ENCODE data around the gene NT5DC3.

- TF ChIP-seq POLR2A (IDR thresholded peaks at IDR 0.05; ENCODE audit: low read length) (no peak), GATA1 (IDR thresholded peaks at IDR 0.05; ENCODE audit: low read depth, low read length) (no peak)
Measured at GRCh38 chr12:103840462-103840875, 565 bp downstream of the NT5DC3 start.

Data from erythroblast (primary cell).